GM18507 (cell line): ENCODE measurements around the gene CPE.

Experiments
- DNase-seq: peaks from one replicate; pipeline ENCODE4 v3.0.0; 2011; ENCODE audit warnings: low read depth; ENCODE audit not compliant: insufficient read length; ENCODE audit errors: extremely low spot score
- FAIRE-seq: peaks from 2 replicates; lab custom pipeline; 2011; peaks lifted over from hg19 to GRCh38; lab: Jason Lieb, UNC

The CPE gene

DNA sequence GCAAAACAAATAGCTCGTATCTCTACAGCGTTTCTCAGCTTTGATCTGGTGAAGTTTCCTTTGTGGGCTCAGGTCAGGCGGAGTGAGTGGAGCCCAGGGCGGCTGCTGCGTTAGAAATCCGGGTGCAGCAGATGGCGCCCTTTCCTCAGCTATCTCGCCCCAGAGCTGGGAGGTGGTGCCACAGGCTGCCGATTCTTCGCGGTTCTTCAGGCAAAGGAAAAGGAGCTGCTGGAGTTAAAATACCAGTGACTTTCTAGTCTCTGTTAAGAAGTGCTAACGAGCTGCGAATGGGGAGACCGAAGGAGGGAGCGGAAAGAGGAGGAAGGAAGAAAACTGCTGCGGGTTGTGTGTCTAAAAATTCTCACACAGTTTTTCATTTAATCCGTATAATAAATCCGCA is 114.6 kb downstream of the CPE start:
- DNase-seq (peak; percentile 4), FAIRE-seq (peak; percentile 77)

- FAIRE-seq (no peak), DNase-seq (no peak)
Observed at GRCh38 chr4:165502916-165503907, 124.4 kb downstream of the CPE start.

GRCh38 chr4:165504184-165504583 is 125.4 kb downstream of the CPE start:
- DNase-seq (no peak), FAIRE-seq (no peak)

DNA sequence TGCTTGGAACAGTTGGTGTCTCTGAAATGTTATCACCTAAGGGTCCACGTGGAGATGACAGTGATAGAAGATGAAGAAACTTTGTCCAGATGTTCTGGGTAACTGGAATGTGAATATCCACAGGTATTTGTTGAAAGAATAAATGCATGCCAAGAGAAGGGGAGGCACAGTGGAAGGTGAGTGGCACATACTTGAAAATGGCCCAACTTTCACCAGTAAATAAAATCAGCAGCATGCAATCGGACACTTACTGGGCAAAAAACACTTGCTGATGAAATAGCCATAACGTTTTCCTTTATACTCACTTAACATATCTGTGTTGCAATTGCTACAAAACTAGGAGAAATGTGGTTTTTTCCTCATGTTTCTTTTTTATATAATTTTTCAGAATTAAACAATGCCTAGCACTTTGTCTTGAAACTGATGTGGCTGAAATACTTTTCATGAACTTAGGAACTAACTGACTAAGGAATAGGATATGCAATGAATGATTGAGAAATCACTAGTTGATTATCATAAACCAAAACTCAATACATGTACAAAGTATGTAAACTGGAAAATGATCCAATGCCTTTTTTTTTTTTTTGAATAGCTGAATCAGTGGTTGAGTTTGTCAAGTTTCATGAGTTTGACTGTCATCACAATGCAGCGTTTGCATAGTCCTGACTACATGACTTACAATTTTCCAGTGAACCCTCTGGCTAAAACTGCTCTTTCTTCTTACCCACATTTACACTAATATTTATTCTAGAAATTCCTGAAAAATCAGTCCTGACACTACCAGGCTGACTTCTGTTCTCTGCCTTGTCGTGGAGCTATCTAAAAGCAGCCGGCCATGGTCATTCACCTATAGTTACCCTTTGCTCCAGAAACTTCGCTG is 127.4 kb downstream of the CPE start:
- DNase-seq = no peak
- FAIRE-seq = no peak

GRCh38 chr4:165506849-165507248 is 128.0 kb downstream of the CPE start:
- no peak for DNase-seq
- FAIRE-seq = no peak

GRCh38 chr4:165507381-165507780 is 128.6 kb downstream of the CPE start:
- no peak for FAIRE-seq
- DNase-seq = no peak

GRCh38 chr4:165508372-165509120 is 129.7 kb downstream of the CPE start:
- no peak for FAIRE-seq

DNA sequence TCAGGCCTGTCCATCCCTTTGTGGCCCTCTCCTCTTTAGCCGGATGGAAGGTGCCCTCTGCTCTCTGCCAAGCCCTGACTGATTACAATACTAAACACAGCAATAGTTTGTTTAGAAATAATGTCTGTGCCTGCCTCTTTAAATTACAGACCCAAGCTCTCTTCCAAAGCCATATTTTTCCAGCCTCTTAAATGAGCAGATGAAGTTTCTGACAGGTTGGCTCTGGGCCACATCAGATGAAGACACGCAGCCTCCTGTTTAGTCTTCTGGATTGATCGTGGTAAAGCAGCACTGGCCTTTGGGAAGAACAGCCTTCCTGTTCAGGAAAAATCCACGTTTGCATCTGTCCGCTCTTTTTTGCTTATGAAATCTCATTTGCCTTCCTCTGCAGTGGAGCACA is 133.6 kb downstream of the CPE start:
- DNase-seq (no peak), FAIRE-seq (no peak)

More at GRCh38 chr4:165508372-165509120, 129.7 kb downstream of the CPE start:
- no peak for DNase-seq

DNA sequence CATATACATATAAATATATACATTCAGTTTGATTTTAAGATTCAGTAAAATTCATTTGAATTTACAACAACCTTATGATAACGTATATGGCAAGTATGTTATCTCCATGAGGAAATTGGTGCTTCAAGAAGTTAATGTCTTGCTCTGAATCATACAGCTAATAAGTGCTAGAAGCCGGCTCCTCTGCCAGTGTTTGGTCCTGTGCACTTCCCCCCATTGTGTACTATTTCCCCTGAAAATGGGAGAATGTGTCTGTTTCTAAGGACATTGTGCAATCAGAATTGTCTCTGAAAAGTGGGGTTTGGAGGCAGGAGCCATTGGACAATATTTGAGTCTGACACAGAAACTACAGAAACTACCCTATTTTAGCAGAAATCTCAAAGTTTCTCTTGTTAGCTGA is 135.9 kb downstream of the CPE start:
- no peak for FAIRE-seq

DNA sequence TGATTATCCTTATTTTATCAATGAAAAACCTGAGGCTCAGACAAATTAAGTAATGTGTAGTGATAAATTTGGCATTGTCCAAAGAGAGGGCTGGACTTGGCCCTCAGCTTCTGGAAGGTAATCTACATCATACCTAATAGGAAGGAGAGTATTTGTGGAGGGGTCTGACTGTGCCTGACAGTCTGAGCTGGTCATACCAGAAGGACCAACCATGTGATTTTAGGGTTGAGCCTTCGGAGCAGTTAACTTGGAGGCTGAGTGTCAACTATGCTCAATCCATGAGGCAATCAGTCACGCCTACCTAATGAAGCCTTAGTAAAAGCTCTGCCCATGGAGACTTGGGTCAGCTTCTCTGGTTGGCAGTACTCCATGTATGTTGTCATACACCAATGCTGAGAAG is 136.4 kb downstream of the CPE start:
- FAIRE-seq (no peak), DNase-seq (no peak)

More for the DNA sequence above, 135.9 kb downstream of the CPE start:
- DNase-seq = no peak

DNA sequence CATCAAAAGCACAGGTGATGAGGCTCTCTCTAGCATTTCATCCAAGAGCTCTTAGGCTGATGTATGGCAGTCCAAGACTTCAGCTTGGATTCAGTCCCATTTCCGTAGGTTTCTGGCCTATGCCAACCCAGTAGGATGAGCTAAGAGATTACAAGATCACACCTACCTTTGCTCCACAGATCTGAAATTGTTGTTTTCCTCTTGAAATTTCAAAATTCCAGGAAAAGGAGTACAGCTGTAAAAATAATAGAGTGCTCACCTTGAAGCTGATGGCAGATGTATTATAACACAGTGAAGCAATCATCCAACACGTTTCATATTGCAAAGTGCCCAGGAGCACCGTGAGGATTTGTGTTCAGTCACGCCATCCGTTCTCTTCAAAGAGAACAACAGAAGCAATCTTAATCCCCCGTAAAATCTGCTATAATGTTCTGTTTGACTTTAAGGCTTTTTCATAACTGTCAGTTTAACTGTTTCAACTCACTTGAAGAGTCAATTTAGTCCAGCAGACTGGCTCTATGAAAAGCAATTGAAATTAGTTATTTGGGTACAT is 137.5 kb downstream of the CPE start:
- DNase-seq (no peak), FAIRE-seq (no peak)

- no peak for FAIRE-seq
Observed at GRCh38 chr4:165517216-165517615, 138.4 kb downstream of the CPE start.

DNA sequence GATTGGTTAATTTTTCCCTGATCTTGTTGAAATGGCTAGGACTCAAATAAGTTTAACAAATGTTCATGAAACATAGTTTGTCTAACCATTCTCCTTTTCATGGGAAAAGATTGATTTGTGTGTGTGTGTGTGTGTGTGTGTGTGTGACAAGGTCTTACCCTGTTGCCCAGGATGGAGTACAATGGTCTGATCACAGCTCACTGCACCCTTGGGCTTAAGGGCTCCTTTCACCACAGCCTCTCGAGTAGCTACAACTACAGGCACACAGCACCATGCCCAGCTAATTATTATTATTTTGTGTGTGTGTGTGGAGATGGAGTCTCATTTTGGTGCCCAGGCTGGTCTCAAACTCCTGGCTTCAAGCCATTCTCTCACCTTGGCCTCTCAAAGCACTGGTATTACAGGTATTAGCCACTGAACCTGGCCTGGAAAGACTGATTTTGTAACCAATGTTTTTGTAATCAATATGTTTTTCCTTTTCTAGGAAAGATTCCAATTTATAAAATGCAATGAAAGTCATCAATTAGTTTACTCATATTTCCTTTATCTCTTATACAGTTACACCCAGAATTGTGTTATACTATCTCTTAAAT is 139.3 kb downstream of the CPE start:
- DNase-seq (no peak), FAIRE-seq (no peak)

More at GRCh38 chr4:165517216-165517615, 138.4 kb downstream of the CPE start:
- DNase-seq = no peak

DNA sequence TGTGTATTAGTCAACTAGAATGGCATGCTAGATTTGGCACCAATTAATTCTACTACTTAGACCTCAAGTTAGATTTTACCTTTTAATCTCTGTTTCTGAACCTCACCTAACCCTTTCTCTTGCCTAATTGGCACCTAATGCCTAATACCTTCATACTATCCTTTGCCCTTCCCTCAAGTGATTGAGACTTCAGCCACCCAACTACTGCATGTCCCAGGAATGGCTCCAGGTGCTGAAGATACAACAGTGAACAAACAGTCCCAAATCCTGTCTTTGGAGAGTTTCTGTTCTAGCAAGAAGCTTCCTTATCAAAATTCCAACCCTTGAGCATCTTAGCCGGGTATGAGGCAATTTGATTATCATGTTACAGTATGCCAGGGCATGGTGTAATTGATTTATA is 139.9 kb downstream of the CPE start:
- DNase-seq (no peak), FAIRE-seq (no peak)

DNA sequence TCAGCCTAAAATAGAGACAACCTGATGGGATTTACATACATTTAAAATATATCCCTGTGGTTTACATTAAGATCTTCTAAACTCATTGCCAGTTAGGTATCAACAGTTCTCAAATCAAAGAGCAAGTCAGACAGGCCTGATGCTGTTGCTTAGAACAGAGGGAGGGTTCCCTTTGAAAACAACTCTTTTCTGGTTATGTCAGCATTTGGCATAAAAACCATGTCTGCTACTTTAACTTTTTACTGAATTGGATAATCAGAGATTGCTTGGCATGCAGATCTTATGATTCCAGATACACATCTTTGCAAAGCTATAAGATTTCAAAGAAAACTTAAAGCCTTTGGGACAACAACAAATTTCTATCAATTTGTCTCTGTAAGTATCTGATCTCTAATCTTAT is 140.8 kb downstream of the CPE start:
- DNase-seq (no peak), FAIRE-seq (no peak)

DNA sequence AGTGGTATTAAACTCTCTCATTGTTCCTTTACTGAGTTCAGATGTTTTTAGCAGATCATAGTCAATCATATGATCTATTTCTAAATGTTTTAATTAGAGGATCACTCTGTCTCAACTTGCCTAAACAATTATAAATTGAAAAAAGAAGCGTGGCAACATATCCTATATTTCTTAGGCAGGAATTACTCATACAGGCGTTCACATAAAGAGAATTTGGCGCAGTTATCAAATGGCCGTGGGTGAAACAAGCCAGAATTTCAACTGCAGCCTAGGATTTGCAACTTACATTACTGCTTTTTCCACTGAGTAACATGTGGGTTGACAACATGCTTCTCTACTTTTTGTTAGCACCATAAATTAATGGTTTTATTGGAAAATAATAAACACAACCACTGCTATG is 141.3 kb downstream of the CPE start:
- no peak for FAIRE-seq
- no peak for DNase-seq

- no peak for DNase-seq
- no peak for FAIRE-seq
Observed at GRCh38 chr4:165522050-165522449, 143.2 kb downstream of the CPE start.

DNA sequence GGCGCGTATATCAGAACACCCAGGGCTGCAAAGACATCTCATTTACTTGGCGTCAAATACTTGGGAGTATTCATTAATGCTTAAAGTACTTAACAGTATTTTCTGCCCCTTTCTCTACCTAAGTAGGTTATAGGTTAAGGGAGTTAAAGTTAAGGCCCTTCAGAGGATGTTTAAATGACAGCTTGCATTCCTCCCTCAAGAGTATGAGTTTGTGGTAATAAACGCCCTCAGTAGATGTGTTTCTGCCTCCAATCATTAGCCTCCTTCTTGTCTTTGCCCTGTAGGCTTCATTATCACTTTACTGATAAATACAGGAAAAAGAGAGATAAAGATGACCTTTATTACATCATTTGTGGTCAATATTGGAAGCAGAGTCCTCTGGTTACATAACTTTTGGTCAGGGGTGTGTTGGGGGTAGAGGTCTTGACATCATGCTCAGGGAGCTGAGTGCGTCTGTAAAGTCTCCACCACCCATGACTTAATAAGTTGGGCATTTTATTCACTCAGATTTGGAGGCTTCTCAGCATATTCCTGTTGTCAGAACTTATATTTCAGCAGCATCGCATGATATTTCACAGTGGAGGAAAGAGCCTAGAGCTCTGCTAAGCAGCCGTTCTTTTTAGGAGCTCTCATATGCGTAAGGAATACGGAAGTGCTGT is 145.9 kb downstream of the CPE start:
- no peak for FAIRE-seq

More for the DNA sequence above, 145.9 kb downstream of the CPE start:
- DNase-seq = no peak
